Measurements from ENCODE around the gene ARHGAP15.

DNA sequence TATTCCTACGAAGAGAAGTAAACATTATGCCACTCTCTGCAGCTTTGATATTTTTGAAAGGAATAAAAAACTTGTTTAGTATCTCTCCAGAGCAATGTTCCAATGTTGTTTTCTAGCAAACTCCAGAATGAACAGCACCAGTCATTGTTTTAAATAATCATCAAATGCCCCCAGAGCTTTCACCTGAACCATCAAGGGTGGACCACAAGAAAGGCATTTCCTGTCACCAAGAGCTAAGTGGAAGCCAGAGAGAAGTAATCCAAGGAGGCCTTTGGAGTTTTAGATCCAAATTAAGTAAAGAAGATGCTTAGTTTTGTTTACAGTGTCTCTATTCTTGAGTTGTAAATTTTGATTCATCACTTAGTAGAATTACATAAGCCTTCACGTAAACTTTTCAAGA is 559.0 kb downstream of the ARHGAP15 start:
- TF ChIP-seq, protein P1, sequence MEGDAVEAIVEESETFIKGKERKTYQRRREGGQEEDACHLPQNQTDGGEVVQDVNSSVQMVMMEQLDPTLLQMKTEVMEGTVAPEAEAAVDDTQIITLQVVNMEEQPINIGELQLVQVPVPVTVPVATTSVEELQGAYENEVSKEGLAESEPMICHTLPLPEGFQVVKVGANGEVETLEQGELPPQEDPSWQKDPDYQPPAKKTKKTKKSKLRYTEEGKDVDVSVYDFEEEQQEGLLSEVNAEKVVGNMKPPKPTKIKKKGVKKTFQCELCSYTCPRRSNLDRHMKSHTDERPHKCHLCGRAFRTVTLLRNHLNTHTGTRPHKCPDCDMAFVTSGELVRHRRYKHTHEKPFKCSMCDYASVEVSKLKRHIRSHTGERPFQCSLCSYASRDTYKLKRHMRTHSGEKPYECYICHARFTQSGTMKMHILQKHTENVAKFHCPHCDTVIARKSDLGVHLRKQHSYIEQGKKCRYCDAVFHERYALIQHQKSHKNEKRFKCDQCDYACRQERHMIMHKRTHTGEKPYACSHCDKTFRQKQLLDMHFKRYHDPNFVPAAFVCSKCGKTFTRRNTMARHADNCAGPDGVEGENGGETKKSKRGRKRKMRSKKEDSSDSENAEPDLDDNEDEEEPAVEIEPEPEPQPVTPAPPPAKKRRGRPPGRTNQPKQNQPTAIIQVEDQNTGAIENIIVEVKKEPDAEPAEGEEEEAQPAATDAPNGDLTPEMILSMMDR (IDR thresholded peaks at IDR 0.05 in 2 of 3, conservative IDR thresholded peaks at IDR 0.05 in 1 of 3; ENCODE audit: borderline replicate concordance in 1 of 3, insufficient read depth in 1 of 3, low read depth in 2 of 3, low read length in 2 of 3) = no peak
- no peak for TF ChIP-seq YY1 (IDR thresholded peaks at IDR 0.05; ENCODE audit: extremely low read depth, insufficient replicate concordance, low read depth, low read length)
- no peak for TF ChIP-seq POLR2A (IDR thresholded peaks at IDR 0.05; ENCODE audit: borderline replicate concordance, extremely low read depth, insufficient read depth, insufficient read length)
- TF ChIP-seq POLR2AphosphoS5 (IDR thresholded peaks at IDR 0.05; ENCODE audit: low read depth, low read length) = no peak
- TF ChIP-seq TCF7L2 (IDR thresholded peaks at IDR 0.05; ENCODE audit: borderline replicate concordance, extremely low read depth, insufficient read depth, insufficient read length) = no peak
- TF ChIP-seq SRF (IDR thresholded peaks at IDR 0.05; ENCODE audit: low read depth) = no peak
- TF ChIP-seq MAX (IDR thresholded peaks at IDR 0.05) = no peak
- TF ChIP-seq, protein P2, sequence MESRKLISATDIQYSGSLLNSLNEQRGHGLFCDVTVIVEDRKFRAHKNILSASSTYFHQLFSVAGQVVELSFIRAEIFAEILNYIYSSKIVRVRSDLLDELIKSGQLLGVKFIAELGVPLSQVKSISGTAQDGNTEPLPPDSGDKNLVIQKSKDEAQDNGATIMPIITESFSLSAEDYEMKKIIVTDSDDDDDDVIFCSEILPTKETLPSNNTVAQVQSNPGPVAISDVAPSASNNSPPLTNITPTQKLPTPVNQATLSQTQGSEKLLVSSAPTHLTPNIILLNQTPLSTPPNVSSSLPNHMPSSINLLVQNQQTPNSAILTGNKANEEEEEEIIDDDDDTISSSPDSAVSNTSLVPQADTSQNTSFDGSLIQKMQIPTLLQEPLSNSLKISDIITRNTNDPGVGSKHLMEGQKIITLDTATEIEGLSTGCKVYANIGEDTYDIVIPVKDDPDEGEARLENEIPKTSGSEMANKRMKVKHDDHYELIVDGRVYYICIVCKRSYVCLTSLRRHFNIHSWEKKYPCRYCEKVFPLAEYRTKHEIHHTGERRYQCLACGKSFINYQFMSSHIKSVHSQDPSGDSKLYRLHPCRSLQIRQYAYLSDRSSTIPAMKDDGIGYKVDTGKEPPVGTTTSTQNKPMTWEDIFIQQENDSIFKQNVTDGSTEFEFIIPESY (IDR thresholded peaks at IDR 0.05; ENCODE audit: extremely low read depth, insufficient replicate concordance, low read length) = no peak
- TF ChIP-seq EZH2phosphoT487 (IDR thresholded peaks at IDR 0.05; ENCODE audit: borderline replicate concordance) = no peak
- TF ChIP-seq ELF1 (IDR thresholded peaks at IDR 0.05; ENCODE audit: borderline replicate concordance, low read depth) = no peak
- no peak for TF ChIP-seq EZH2 (IDR thresholded peaks at IDR 0.05)
